ENCODE measurements around the gene ATF3.
"Not testable (repeated sequence)": the region's sequence is repeated elsewhere in the genome, so short reads cannot be mapped to it uniquely, and the experiment has no call there.

ATF3 gene

GRCh38 chr1:212655668-212656440 lies 47.3 kb downstream of the ATF3 start:
- DNase-seq = no peak

- DNase-seq = no peak
Measured at GRCh38 chr1:212656730-212657129, 48.2 kb downstream of the ATF3 start.

DNA sequence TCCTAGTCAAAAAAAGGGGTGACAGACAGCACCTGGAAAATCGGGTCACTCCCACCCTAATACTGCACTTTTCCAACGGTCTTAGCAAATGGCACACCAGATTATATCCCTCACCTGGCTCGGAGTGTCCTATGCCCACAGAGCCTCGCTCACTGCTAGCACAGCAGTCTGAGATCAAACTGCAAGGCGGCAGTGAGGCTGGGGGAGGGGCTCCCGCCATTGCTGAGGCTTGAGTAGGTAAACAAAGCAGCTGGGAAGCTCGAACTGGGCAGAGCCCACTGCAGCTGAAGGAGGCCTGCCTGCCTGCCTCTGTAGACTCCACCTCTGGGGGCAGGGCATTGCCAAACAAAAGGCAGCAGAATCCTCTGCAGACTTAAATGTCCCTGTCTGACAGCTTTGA lies 49.7 kb downstream of the ATF3 start:
- DNase-seq = not testable (repeated sequence)

DNA sequence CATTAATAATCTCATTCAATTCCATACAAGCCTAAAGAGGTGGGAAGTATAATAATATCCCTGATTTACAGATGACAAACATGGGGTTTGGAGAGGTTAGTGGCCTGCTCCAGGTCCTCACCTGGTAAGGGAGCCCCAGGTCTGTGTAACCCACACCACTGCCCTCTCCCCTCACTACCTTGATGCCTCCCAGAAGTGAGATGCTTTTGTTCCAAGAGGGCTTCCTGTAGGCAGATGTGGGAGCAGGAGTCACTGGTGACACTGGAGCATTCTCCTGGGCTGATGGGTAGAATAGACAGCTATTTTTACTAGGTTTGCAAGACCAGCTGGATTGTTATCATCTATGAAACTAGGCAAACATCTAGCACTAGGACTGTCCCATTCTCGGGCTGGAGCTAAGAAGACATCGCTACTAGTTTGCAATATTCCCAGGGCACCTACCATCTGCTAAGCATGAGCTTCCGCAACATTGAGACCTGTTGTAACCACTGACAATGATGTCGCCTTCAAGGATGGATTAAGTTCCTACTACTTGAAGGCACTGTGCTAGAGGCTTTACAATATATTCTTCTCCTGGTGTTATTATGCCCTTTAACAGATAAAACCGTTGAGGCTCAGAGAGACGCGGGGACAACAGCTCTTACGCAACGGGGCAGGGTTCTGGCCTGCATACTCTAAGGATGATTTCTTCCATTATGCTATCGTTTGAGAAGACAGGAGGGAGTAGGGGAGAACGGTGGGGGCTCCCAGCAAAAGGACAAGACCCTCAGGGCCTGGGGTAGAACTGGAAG lies 56.0 kb downstream of the ATF3 start:
- no peak for DNase-seq

DNA sequence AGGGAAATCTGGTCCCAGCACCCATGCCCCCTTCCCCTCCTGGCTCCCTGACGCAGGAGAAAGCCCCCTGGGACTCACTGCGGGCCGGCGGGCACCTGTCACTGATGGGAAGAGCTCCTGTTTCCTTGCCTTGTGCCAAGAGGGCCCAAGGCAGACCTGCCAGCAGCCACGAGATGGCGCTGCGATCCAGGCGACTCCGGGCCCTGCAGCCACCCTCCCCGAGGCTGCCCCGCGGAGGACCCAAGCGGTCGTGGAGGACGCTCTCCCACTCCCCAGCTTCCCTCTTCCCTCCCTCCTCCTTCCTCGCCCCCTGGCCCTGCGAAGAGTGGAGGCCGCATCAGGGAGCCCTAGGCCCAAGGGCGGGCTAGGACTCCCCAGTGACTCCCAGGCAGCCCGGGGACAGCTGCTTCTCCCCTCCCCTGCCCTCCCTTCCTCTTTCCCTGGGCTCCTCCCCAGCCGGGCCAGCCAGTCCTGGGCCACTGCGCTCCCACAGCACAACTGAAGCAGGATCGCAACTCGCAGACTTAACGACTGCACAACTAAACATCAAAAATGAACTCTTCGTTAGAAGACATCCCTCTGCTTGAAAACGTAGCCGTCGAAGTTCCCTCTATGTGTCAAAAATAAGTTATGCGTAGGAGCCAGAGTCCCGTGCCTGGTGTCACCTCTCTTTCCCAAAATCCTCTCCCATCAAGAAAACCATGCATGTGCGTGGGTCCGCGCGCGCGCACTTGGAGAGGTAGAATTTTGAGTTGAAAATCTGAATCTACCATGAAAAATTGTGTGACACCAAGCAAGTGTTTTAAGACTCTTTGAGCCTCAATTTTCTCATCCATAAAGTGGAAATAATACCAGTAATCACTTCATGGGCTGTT lies 56.9 kb downstream of the ATF3 start:
- peak; percentile 69 to 85 for DNase-seq

DNA sequence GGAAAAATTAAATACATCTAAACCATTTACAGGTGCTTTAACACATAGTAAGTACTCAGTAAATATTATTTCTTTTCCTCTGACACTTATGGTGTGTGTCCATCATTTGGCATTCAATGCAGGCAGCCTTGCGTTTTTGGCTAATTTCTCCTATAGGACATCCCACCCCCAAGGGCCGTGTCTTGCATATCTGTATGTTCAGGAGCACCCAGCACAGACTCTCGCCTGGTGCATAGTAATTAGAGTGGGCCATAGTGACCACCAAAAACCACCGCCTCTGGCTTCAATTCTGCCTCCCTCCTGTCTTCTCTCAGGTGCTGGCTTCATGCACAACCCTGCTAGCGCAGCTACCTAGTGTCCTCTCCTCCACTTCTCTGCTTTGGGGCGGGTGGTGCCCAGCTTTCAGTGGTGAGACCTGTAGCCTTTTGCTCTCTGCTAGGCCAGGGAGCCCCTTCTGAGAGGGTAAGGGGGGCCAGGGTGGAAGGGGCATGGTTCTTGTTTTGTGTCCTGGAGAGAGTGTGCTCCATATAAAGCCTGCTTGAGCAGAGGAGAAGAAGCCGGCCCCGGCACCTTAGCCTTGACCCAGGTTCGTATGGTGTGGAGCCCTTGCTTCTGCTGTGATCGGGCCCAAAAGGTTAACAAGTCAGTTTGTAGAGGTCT lies 57.7 kb downstream of the ATF3 start:
- no peak for DNase-seq

GRCh38 chr1:212667223-212668139 lies 58.9 kb downstream of the ATF3 start:
- no peak for DNase-seq

DNA sequence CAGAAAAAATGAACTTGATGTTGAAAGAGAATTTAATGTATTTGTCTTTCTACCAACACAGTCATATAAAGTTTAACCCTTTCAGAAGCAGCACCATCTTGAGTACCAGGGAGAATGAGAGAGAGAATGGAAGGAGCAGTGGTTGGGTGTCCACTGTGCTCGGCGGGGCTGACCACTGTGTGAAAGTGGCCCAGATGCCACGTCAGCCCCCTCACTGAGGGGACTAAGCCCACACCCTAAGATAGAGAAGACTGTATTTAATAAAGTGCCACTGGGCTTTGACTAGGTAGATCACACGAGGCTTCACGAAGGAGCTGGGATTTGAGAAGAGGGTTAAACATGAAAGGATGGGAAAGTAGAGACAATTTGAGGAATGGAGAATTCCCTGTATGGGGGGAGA lies 59.9 kb downstream of the ATF3 start:
- DNase-seq = no peak

- DNase-seq = no peak
Measured at GRCh38 chr1:212669102-212669501, 60.5 kb downstream of the ATF3 start.

DNA sequence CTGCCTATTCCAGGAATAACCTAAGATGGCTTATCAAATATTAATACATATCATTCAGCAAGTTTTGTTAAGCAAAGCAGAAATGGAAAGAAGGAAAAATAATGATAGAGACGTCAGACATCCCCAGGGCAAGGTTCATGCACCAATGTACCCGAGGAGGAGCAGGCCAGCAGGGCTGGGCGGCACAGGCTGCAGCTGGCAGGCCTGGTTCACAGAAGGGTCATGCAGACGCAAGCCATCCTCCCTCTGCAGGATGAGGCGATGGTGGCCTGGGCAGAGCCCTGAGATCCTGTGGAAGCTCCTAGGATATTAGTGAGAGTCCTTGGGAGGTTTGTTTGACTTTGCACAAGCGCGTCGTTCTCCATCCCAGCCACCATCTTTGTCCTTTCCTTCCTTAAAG lies 61.0 kb downstream of the ATF3 start:
- no peak for DNase-seq

GRCh38 chr1:212670301-212670700 lies 61.7 kb downstream of the ATF3 start:
- DNase-seq = no peak
